NCI-H1092 treated with DMSO at 0.1 percent for 48 hours (cell line): Measurements from ENCODE around the gene TRAF3IP1.
"Not testable (repeated sequence)": the region's sequence is repeated elsewhere in the genome, so short reads cannot be mapped to it uniquely, and the experiment has no call there.

Experiments
- DNase-seq: peaks from one replicate; lab custom pipeline; 2025; lab: John Stamatoyannopoulos, UW

TRAF3IP1 gene

GRCh38 chr2:238427435-238428162 is 107.3 kb downstream of the TRAF3IP1 start:
- DNase-seq = no peak

GRCh38 chr2:238428866-238429265 is 108.5 kb downstream of the TRAF3IP1 start:
- DNase-seq = no peak

- no peak for DNase-seq
Measured at GRCh38 chr2:238430781-238431180, 110.5 kb downstream of the TRAF3IP1 start.

GRCh38 chr2:238431456-238431855 is 111.1 kb downstream of the TRAF3IP1 start:
- DNase-seq = no peak

DNA sequence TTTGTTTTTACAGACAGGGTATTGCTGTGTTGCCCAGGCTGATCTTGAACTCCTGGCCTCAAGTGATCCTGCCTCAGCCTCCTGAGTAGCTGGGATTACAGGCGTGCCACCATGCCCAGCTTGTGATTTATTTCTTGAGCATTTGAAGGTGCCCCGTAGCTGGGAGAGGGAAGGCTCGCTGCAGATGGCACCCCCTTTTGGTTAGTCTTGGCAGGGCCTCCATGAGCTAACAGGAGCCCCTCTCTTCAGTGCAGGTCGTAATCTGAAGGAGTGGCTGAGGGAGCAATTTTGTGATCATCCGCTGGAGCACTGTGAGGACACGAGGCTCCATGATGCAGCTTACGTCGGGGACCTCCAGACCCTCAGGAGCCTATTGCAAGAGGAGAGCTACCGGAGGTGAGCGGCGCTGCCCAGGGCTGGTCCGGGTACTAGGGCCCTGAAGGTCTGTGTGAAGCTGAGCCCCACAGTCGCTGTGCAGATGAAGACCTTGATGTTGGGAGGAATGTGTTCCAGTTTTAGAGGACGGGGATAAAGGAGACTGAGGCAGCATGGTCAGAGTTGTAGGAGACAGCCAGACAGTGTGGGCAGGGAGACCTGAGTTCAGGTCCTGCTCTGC is 113.1 kb downstream of the TRAF3IP1 start:
- no peak for DNase-seq

- no peak for DNase-seq
Measured at GRCh38 chr2:238433941-238434845, 113.9 kb downstream of the TRAF3IP1 start.

- no peak for DNase-seq
Measured at GRCh38 chr2:238434846-238435751, 114.8 kb downstream of the TRAF3IP1 start.

GRCh38 chr2:238435752-238436096 is 115.4 kb downstream of the TRAF3IP1 start:
- DNase-seq = no peak

- DNase-seq = no peak
Measured at GRCh38 chr2:238438856-238439849, 118.8 kb downstream of the TRAF3IP1 start.

GRCh38 chr2:238439917-238440316 is 119.6 kb downstream of the TRAF3IP1 start:
- no peak for DNase-seq

- no peak for DNase-seq
Measured at GRCh38 chr2:238440331-238440730, 120.0 kb downstream of the TRAF3IP1 start.

DNA sequence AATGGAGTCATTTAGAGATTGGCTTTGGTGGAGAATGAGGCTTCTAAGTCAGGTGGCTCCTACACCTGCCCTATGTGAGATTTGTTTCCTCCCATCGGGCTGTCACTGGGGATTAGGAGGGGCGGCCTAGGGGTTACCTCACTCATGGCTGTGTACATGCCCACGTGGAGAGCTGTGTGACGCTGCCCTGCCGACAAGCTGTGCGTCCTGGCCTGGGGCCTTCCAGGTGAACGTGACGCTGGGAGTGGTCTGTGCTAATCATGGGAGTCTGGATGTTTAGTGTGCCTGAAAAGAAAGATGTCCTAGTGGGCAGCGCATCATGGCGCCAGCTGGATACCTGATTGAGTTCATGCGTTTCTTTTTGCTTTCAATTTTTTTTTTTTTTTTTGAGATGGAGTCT is 120.4 kb downstream of the TRAF3IP1 start:
- DNase-seq = no peak

- DNase-seq = no peak
Measured at GRCh38 chr2:238441262-238442114, 121.2 kb downstream of the TRAF3IP1 start.

DNA sequence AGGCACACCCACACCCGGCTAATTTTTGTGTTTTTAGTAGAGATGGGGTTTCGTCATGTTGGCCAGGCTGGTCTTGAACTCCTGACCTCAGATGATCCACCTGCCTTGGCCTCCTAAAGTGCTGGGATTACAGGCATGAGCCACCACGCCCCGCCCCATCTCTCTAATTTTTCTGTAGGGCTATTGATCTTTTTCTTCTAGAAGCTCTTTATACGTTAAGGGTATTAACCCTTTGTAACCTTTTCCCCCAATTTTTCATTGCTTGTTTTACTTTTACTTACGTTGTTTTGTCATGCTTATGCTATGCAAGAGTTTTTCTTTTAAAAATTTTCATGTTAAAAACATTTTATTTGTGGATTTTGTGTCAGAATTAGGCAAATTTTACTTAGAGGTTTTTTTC is 121.9 kb downstream of the TRAF3IP1 start:
- not testable (repeated sequence) for DNase-seq

- DNase-seq = no peak
Measured at GRCh38 chr2:238444242-238444641, 123.9 kb downstream of the TRAF3IP1 start.

DNA sequence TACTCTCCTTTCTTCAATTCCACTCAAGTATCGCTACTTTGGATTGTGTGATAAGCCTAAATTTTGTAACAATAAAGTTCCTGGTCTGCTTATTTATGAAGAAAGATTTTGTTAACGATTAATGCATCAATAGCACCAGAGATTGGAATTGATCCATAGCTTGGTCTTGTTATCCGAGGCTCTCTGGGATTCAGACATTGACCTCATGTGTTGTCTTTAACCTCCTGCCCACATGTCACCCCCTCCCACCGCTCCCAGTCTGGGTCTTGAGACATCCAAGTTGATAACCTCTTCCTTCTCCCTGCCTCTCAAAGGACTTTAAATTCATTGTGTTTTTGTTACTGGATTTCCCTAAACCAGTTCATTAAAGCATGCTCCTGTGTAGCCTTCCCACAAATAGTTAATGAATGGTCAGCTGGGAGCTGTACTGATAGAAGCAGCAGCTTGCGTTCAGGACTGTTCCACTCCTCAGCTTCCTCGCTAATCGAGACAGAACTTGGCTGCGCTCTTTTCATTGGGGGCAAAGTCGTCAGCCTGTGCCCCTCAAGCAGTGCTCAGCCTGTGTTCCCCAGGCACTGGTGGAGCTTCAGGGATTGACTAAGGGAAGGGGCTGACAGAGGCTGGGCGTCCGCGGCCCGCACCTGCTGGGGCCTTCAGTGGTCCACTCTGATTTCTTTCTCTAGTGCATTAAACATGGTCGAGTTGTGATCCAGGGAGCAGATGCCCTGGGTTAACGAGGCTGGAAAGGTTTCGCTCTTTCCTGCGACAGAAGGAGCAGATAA is 125.3 kb downstream of the TRAF3IP1 start:
- DNase-seq = no peak

- DNase-seq = no peak
Measured at GRCh38 chr2:238446371-238446770, 126.1 kb downstream of the TRAF3IP1 start.

DNA sequence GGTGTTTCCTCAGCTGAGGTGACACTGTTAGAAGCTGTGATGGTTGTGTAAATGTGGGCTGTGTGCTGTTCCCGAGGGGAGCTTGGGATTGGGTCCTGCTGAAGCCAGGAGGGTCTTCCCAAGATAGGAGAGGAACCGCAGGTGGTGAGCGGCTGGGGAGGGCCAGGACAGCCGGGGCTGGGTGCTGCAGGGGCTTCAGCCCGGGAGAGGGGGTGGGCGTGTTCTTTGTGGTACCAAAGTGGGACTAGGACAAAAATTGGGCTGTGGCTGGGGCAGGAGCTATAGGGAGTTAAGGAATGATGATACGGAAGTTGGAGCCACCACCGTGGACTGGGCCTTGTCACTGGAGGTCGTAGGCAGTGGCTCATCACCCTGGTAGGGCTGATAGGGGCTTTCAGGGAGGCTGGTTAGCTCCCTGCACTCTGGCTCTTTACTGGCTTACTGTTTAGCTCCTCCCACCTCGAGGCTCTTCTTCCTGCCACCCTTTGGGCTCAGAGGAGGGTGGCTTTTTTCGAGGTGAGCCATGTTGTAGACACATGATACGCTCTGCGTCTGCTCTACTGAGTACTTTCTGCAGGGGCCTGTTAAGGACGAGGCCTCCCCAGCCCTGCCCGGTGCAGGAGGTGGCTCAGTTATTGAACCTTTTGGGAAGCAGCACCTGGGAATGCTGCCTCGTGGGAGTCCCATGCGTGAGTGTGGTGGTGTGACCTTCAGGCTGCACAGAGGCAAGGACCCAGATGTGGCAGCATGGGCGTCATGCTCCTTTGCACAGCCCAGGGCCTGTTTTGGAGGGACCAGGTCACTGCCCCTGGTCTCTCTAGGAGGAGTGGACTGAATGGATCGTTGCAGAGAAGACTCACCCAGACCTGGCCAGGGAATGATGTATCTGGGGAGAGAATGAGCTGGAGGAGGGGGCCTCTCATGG is 128.0 kb downstream of the TRAF3IP1 start:
- DNase-seq = no peak
